NOMO-1 (cell line): ENCODE results near the gene MTG2.

Experiments
- DNase-seq, 2 experiments: peaks; one replicate each; lab custom pipeline; 2025; ENCODE audit not compliant: unreplicated experiment in 2 of 2; lab: John Stamatoyannopoulos, UW

Gene MTG2

GRCh38 chr20:62162765-62163484 is 19.9 kb upstream of the MTG2 start:
- DNase-seq = no peak

DNA sequence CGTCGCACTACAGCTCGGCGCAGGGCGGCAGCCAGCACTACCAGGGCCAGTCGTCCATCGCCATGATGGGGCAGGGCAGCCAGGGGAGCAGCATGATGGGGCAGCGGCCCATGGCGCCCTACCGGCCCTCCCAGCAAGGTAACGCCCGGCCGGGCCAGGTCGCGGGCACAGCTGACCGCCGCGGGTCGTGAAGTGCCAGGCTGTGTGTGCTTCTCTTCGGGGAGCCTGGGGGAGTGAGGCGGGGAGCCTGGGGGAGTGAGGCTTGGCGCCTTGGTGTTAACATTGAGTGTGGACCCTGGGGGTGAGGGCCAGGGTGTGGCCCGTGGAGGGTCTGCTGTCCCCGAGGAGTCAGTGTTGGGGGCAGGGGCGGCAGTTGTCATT is 19.4 kb upstream of the MTG2 start:
- no peak for DNase-seq

DNA sequence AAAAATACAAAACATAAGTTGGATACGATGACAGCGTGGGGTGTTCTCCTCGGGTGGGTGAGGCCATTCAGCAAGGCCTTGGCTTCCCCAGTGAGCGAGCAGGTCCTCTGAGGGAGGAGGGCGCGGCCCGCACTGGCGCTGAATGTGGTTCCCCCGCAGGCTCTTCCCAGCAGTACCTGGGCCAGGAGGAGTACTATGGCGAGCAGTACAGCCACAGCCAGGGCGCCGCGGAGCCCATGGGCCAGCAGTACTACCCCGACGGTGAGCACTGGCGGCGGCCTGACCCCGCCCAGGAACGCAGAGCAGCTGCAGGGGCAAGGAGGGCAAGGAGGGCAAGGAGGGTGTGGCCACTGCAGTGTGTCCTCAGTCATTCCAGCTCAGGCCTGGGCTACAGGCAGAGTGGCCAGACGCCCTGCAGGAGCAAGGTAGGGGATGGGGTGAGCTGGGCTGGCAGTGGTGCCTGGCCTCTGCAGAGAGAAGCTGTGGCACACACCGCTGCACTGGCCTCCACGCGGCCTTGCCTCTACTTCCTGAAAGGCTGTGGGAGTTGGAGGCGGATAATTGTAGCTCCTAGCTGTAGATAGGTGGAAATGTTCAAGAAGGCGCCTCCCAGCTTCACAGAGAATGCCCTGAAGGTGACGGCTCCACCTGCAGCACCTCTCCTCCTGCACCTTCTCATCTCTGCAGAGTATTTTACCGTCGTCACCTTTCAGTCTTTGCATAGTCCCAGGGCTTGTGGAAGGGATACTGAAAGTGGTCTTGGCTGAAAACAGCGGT is 18.7 kb upstream of the MTG2 start:
- DNase-seq = no peak

DNA sequence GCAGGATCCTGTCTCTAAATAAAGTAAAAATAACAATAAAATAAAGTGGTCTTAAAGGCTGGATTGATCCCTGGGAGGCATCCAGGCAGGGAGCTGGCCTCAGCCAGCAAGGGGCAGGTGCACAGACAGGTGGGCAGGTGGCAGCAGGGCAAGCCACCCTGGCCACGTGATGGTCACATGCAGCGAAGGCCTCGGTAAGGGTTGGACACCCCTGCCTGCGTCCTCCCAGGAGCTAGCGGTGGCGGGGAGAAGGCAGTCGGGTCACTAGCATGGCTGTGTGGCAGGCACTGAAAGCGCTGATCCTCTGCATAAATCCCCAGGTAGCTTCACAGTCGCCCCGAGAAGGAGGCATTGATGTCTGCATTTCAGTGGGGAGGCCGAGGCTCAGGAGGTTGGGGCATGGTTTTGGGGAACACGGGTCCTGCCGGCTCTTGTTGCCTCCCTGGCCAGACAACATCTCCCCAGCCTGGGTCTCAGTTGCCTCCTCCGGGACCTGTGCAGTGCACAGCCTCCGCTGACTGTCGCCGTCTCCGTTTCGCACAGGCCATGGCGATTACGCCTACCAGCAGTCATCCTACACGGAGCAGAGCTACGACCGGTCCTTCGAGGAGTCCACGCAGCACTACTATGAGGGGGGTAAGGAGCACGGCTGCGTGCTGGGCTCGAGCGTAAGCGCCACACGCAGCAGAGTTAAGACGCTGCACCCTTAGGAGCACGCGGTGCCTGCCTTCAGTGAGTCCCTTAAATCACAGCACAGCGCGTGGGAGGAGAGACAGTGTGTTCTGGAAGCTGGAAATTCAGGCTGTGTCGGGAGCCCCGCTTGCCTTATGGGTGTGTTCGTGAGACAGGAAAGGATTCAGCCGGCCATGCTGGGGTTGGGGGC is 17.7 kb upstream of the MTG2 start:
- DNase-seq = no peak

DNA sequence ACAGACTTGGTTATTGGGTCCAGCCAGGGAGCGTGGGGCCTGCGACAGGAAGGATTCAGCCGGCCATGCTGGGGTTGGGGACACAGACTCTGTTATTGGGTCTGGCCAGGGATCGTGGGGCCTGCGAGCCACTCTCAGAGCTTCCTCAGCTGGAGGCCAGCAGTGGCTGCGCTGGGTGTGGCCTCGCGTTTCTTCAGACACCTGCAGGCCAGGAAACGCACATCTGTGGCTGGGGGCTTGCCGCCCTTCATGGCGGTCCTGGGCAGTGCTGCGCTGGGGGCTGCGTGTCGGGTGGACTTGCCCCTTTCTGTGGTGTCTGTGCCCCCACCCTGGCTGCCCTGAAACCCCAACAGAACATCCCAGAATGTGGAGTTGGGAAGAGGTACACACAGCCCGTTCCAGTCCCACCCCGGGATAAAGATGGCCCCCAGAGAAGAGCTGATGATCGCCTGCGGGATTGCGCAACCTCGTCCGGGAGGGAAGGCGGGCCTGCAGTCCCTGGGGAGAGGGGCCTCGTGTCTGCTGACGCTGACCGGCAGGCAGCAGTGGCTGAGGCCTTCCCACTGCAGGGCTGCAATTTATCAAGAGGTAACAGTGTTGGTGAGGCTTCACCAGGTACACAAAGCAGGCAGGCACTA is 16.9 kb upstream of the MTG2 start:
- DNase-seq = no peak

DNA sequence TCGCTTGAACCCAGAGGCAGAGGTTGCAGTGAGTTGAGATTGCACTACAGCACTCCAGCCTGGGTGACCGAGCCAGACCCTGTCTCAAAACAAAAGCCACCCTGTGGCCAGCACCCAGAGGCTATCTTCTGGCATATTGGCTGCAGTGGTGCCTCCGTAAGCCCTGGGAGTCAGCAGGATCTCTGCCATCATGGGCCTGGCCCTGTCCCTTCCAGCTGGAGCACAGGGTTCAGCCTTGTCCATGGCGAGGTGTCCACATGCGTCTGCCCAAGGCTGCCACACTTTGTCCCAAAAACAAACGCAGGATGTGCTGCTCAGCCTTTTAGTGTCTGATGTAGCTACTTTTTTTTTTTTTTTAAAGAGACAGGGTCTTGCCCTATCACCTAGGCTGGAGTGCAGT is 15.4 kb upstream of the MTG2 start:
- no peak for DNase-seq

DNA sequence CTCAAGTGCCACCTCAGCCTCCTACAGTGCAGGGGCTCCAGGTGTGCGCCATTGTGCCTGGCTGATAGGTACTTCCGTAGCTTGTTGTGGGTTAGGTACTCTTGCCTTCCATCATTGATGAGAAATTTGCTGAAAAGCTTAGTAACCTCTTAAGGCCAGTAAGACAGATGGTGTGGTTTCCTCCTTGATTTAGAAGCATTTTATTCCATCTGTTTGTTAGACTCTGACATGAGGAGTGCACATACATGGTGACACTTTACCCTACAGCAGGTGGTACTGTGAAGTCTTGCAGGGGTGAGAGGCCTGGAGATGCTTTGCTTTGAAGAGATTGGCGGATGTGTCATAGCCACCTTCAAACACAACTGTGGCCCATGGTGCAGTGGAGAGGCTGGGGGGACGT is 14.8 kb upstream of the MTG2 start:
- DNase-seq = no peak

DNA sequence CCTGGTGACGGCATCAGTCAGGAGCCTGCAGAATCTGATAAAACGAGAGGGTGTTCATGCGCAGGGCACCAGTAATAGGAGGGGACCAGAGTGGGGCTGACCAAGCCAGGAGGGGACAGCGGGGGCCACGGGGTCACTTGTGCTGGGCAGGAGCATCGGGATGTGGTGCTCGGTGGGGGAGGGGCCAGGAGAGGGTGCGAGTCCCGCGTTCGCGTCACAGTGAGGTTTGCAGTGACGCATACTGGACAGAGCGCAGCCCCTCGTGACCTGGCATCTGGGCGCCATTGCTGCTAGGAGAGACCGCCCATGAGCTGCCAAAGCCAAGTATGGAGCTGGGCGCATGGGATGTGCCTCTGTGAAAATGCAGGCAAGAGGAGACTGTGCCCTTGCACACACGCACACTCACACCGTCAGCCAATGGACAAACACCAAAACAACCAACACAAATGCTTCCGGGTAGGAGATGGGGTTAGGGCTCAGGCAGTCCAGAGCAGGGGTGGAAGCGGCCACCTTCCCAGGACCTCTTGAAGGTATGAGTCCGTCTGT is 13.9 kb upstream of the MTG2 start:
- no peak for DNase-seq

DNA sequence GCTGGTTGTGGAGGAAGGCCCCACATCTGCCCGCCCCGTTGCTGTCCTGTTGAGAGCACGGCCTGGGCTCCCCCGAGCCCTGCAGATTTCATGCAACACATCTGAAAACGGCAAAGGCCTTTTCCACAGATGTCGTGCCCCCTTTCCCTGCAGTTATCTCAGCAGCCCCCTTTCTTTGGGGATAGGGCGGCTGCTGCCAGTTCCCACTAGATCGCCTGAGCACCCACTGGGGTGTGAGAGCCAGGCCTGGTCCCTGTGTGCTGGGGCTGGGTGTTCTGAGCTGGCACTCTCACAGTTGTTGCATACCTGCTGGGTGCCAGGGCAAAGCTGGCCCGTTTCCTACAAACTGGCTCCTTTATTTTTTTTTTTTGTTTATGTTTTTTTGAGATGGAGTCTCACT is 12.3 kb upstream of the MTG2 start:
- no peak for DNase-seq

DNA sequence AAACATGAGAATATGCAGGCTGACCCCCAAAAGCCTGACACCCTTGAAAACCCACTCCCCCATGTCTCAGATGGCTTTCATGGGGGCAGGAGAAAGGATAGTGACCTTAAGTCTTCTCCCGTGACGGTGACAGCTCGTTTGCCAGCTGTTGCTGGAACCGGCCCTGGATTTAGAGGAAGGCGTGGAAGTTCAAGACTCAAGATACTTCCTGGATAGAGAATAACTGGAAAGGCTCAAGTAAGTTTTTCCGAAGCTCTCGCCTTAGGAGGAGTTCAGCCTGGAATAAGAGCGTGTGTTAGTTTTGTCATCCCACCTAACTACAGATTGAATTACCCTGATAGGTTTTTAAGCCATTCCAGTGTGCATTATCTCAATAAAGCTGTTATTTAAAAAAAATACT is 11.6 kb upstream of the MTG2 start:
- DNase-seq = no peak

GRCh38 chr20:62172666-62173065 is 10.2 kb upstream of the MTG2 start:
- DNase-seq = no peak

DNA sequence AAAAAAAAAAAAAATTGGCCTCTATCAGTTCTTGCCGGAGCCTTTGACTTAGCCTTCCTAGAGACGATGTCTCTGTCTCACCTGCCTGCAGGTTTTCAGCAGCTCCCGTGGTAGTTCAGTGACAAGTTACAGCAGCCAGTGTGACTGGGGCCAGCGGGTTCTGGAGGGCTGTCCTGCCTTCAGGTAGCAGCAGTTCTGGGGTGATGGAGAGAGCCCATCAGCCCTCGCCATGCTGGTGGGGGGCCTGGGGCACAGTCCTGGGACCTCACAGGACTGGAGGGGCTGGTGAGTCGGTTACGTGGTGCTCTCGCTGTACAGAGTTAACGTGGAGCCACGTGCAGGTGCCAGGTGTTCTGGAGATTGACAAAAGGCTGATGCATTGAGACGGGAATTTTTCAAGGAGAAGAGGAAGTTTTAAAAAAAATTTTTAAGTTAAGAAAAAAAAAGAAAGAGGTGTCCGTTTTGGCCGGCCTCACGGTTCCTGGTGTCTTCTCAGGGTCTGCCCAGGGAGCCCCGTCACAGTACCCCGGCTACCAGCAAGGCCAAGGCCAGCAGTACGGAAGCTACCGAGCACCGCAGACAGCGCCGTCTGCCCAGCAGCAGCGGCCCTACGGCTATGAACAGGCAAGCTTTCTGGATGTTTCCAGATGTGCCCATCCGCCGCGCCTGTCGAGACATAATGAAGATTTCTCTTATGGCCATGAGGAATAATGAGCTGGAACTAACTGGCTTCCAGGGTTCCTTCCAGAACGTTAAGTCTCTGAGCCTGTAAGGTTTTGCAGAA is 8.6 kb upstream of the MTG2 start:
- DNase-seq = no peak

DNA sequence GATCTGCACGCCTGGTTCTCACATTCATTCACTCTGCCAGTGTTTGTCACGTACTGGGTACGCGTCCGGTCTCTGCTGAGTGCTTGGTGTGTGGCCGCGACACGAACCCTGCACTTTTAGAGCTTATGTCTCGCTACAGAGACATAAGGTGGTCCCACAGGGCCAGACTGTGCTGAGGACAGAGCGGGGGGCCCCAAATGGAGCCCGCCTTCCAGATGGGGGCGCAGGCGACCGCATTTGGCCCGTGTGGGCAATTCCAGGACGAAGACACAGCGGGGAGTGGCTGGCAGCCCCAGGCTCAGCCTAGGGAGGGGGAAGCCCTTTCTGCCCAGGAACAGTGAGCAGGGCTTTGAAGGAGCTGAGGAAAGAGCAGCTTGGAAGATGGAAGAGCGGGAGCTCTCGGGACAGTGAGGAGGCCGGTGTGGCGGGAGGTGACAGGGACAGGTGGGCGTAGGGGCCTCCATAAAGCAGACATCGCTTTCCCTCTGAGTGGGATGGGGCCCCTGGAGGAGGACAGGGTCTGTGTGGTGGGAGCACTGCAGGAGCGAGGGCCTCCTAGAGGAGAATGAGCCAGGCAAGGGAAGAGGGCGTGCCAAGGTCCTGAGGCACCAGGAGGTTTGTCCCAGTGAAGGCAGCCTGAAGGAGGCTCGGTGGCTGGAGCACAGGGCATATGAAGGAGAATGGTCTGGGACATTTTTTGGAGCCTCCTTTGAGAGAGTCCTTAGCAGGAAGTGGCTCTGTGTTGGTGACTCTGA is 7.8 kb upstream of the MTG2 start:
- DNase-seq = no peak

DNA sequence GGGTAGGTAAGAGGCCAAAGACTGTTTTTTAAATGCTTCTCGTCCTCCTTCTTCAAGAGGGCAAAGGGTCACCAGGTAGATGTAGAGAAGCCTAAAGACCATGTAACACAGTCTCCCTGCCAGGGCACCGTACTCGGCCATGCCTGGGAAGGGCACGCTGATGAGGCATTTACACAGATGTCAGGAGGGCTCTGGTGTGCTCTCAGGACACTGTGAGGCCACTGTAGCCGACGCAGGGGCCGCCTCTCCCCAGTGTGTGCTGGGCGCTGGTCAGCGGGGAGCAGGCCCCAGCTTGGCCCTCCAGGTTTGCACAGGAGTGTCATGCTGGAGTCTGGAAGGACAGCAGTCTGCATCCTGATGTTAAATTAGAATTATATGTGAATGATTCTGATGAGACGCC is 7.1 kb upstream of the MTG2 start:
- no peak for DNase-seq

GRCh38 chr20:62176866-62177265 is 6.0 kb upstream of the MTG2 start:
- no peak for DNase-seq

- no peak for DNase-seq
Observed at GRCh38 chr20:62177307-62177706, 5.5 kb upstream of the MTG2 start.

DNA sequence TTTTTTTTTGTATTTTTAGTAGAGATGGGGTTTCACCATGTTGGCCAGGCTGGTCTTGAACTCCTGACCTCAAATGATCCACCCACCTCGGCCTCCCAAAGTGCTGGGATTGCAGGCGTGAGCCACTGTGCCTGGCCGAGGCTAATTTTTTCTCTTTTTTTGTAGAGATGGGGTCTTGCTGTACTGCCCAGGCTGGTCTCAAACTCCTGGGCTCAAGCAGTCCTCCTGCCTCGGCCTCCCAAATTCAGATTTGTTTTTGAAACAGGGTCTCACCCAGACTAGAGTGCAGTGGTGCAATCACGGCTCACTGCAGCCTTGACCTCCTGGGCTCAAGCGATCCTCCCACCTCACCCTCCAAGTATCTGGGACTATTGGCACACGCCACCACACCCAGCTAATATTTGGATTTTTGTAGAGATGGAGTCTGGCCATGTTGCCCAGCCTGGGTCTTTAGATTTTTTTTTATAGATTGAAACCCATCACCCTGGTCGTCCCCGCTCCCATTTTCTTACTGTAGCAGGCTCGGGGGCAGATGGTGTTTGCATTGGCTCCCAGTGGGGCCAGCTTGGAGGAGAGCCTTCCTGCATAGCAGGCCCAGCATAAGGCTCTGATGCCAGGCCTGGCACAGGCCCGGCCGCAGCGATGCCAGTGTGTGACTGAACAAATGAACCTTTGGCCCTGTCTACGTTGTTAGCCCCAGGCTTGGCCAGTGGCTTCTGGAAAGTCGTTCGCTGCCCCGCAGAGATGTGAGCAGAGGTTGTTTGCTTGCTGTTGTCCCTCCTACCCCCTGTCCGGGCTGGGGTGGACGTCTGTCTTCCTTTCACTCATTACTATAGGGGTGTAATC is 4.3 kb upstream of the MTG2 start:
- no peak for DNase-seq

DNA sequence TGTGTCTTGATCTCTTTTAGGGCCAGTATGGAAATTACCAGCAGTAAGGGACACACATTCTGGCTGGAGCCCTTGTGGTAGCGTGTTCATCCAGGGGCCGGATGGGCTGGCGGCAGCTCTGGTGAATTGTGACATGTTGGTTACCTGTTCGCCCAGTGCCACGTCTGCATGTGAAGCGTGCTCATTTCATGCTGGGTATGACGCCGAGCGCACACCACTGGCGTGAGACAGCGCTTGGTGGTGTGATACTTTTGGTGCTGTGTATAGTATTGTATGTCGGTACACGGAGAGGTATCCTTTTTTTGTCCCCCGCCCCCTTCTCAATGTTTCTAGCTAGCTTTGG is 3.7 kb upstream of the MTG2 start:
- DNase-seq = no peak

- DNase-seq = no peak
Observed at GRCh38 chr20:62181808-62182207, 1.0 kb upstream of the MTG2 start.
